T-helper 2 cell treated with Interferon-gamma antibody and Interleukin-4, amounts not matched to agents 5 μg/mL and 100 μg/mL, for 36 hours (primary cell): ENCODE measurements around the gene PEX3.
"Not testable (repeated sequence)": the region's sequence is repeated elsewhere in the genome, so short reads cannot be mapped to it uniquely, and the experiment has no call there.

Experiments
- DNase-seq: peaks from one replicate; pipeline ENCODE4 v3.0.0; 2021; ENCODE audit warnings: low spot score
- H3K27ac Mint-ChIP-seq: one replicate; pipeline ENCODE4 v1.8.0; 2021; ENCODE audit warnings: mild to moderate bottlenecking, mixed read lengths
- H3K27me3 Mint-ChIP-seq: one replicate; pipeline ENCODE4 v1.8.0; 2021; ENCODE audit warnings: low read depth, mixed read lengths
- H3K36me3 Mint-ChIP-seq: one replicate; pipeline ENCODE4 v1.8.0; 2021; ENCODE audit warnings: low read depth, mixed read lengths
- H3K4me1 Mint-ChIP-seq: one replicate; pipeline ENCODE4 v1.8.0; 2021; ENCODE audit warnings: low read depth, mixed read lengths
- H3K4me3 Mint-ChIP-seq: one replicate; pipeline ENCODE4 v1.8.0; 2022; ENCODE audit warnings: mild to moderate bottlenecking, moderate library complexity, mixed read lengths
- H3K9me3 Mint-ChIP-seq: one replicate; pipeline ENCODE4 v1.8.0; 2021; ENCODE audit warnings: mixed read lengths

The PEX3 gene

GRCh38 chr6:143505537-143505936, 54.9 kb downstream of the PEX3 start:
- H3K27ac Mint-ChIP-seq, result no peak overlapping the region
- no peaks in the 10 kb centered on the region for H3K27me3 Mint-ChIP-seq
- peaks cover 24% of the 10 kb centered on the region for H3K36me3 Mint-ChIP-seq
- H3K4me1 Mint-ChIP-seq, result peaks cover 13% of the 10 kb centered on the region
- no peaks in the 10 kb centered on the region for H3K9me3 Mint-ChIP-seq
- H3K4me3 Mint-ChIP-seq, result no peak overlapping the region
- DNase-seq, result no peak

- no peak overlapping the region for H3K4me3 Mint-ChIP-seq
- no peaks in the 10 kb centered on the region for H3K27me3 Mint-ChIP-seq
- DNase-seq, result no peak
- H3K27ac Mint-ChIP-seq, result no peak overlapping the region
- H3K36me3 Mint-ChIP-seq, result peaks cover 23% of the 10 kb centered on the region
- peaks cover 19% of the 10 kb centered on the region for H3K4me1 Mint-ChIP-seq
- no peaks in the 10 kb centered on the region for H3K9me3 Mint-ChIP-seq
These were observed 55.6 kb downstream of the PEX3 start for GRCh38 chr6:143506199-143506598.

DNA sequence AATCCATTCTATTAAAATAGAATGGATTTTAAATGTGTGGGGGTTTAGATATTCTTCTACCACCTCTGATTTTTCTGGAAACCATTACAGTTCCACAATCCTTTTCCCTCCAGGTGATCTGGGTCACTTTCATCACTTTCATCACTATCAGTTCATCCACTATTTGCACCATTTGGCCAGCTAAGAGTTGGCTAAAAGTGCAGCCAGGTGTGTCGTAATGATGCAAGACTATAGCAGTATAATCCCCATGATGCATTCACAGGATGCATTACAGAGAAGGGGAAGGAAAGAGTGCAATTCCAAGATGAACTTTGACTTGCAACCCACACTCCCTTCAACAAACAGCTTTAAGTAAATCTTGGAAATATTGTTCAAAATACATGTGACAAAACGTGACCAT, 56.0 kb downstream of the PEX3 start:
- H3K9me3 Mint-ChIP-seq, result no peaks in the 10 kb centered on the region
- H3K4me3 Mint-ChIP-seq, result no peak overlapping the region
- peaks cover 23% of the 10 kb centered on the region for H3K36me3 Mint-ChIP-seq
- H3K4me1 Mint-ChIP-seq, result peaks cover 19% of the 10 kb centered on the region
- H3K27ac Mint-ChIP-seq, result no peak overlapping the region
- DNase-seq, result no peak
- H3K27me3 Mint-ChIP-seq, result no peaks in the 10 kb centered on the region

DNA sequence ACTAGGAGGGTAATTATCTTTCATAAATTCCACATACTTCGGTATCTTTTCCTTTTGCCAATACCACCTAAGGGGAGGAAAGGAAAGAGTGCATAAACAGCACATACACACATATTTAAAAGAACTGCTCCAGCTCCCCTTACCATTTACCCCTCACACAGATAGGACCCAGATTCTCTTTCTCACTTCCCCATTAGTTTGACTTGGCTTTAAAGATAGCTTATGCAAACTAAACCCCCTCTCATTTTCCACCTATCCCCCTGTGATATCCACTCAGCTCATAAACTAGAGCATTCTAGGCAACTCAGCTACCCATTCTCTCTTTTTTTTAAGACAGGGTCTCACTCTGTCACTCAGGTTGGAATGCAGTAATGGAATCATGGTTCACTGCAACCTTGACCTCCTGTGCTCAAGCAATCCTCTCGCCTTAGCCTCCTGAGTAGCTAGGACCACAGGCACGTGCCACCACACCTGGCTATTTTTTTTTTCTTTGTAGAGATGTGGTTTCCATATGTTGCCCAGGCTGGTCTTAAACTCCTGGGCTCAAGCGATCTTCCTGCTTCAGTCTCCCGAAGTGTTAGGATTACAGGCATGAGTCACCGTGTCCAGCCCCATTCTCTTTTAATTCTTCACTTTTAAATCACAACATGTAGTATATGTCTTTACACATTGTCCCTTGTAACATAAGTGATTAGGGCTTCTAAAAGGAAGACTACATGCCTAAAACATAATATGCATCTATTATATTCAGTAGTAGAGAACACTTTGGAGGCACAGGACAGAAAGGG, 56.9 kb downstream of the PEX3 start:
- Mint-ChIP-seq H3K27me3 (no peaks in the 10 kb centered on the region), H3K4me1 (peaks cover 22% of the 10 kb centered on the region), H3K27ac (no peak overlapping the region), H3K9me3 (no peaks in the 10 kb centered on the region), H3K36me3 (peaks cover 23% of the 10 kb centered on the region), H3K4me3 (no peak overlapping the region)
- no peak for DNase-seq

DNA sequence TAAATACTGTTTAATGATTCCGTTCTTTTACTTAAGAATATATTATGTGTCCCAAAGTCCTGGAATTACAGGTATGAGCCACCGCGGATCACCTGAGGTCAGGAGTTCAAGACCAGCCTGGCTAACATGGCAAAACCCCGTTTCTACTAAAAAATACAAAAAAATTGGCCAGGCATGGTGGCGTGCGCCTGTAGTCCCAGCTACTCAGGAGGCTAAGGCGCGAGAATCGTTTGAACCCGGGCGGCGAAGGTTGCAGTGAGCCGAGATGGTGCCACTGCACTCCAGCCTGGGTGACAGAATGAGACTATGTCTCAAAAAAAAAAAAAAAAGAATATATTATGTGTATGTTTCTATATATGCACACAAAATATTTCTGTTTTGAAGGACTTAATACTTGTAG, 59.7 kb downstream of the PEX3 start:
- Mint-ChIP-seq H3K4me3 (peak overlapping the region; percentile 93), H3K27ac (peak overlapping the region; percentile 97), H3K36me3 (peaks cover 28% of the 10 kb centered on the region), H3K4me1 (peaks cover 30% of the 10 kb centered on the region)
- H3K27me3 Mint-ChIP-seq, H3K9me3 Mint-ChIP-seq, DNase-seq: not testable (repeated sequence)

- H3K36me3 Mint-ChIP-seq, result peaks cover 22% of the 10 kb centered on the region
- peak within 1 kb of the TSS; percentile 97 for H3K27ac Mint-ChIP-seq
- peak within 1 kb of the TSS; percentile 93 for H3K4me3 Mint-ChIP-seq
- no peaks in the 10 kb centered on the region for H3K9me3 Mint-ChIP-seq
- peaks cover 30% of the 10 kb centered on the region for H3K4me1 Mint-ChIP-seq
- no peaks in the 10 kb centered on the region for H3K27me3 Mint-ChIP-seq
- DNase-seq, result peak; percentile 69
These were observed 60.6 kb downstream of the PEX3 start, which contains the start of gene FUCA2 for GRCh38 chr6:143510991-143511891. TSS of gene FUCA2 (minus strand) at chr6:143511720. CDS start at chr6:143511634, 86 bp downstream.

- peak; percentile 32 for DNase-seq
- peaks cover 40% of the 10 kb centered on the region for H3K4me1 Mint-ChIP-seq
- peaks cover 8% of the 10 kb centered on the region for H3K36me3 Mint-ChIP-seq
- H3K9me3 Mint-ChIP-seq, result no peaks in the 10 kb centered on the region
- peak overlapping the region; percentile 65 for H3K27ac Mint-ChIP-seq
- H3K4me3 Mint-ChIP-seq, result peak overlapping the region; percentile 56
- H3K27me3 Mint-ChIP-seq, result peaks cover 6% of the 10 kb centered on the region
These were observed 62.8 kb downstream of the PEX3 start for GRCh38 chr6:143513410-143513809.

DNA sequence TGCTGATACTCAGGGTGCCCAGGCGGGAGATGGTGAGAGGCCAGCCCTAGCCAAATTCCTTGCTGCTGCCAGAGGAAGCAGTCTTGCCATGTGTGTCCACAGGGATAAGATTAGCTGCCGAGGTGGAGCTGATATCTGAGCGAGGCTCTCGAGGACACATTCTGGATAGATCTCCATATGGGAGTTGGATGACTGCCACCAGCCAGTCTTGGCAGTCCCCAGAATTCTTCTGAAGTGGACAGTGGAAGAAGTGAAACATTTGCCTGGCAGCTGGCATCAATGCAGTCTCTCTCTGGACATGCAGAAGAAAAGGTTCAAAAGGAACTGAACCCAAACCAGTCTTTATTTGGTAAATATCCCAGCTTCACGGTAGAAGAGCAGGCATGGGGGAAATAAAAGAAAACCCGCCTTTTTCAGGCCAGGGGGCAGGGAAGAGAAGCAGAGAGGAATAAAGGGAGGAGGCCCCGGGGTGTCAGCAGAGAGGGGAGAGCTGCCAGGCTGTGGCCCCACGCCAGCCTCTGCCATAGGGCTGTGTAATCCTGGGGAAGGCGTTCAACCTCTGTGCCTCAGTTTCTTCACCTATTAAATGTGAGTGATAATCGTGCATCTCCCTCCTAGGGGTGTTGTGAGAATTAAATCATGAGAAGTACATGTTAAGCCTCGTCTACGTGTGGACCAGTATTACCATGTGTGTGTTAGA, 64.6 kb downstream of the PEX3 start:
- Mint-ChIP-seq H3K36me3 (peaks cover 8% of the 10 kb centered on the region), H3K27ac (no peak overlapping the region), H3K4me3 (no peak overlapping the region), H3K27me3 (peaks cover 6% of the 10 kb centered on the region), H3K9me3 (no peaks in the 10 kb centered on the region), H3K4me1 (peaks cover 29% of the 10 kb centered on the region)
- DNase-seq, result no peak

DNA sequence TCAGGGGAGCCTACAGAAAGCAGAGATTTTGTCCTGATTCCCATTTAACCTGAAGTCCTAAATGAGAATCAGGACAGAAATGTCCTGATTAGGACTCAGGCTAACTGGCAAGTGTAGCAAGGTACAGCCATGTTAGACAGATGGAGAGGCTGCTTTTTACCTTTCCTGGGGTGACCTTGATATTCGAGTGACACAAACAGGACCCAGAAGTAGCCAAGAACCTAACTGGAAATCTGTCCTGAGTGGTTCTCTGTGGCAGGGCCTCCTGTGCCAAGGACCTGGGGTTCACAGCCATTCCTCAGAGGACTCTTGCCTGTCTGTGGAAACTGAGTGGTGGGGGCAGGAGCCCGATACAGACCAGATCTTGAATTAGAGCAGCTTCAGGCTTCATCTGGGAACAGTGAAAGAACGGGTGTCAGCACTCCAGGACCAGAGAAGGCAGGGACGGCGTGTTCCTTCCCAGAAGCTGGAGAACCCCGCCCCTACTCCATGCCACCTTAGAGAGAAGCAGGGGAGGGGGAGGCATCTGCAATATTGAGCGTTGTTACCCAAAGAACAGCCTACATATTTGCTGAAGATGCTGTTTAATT, 65.3 kb downstream of the PEX3 start:
- Mint-ChIP-seq H3K9me3 (no peaks in the 10 kb centered on the region), H3K27me3 (peaks cover 6% of the 10 kb centered on the region), H3K36me3 (peaks cover 8% of the 10 kb centered on the region), H3K4me1 (peaks cover 25% of the 10 kb centered on the region), H3K4me3 (no peak overlapping the region), H3K27ac (no peak overlapping the region)
- DNase-seq, result no peak

DNA sequence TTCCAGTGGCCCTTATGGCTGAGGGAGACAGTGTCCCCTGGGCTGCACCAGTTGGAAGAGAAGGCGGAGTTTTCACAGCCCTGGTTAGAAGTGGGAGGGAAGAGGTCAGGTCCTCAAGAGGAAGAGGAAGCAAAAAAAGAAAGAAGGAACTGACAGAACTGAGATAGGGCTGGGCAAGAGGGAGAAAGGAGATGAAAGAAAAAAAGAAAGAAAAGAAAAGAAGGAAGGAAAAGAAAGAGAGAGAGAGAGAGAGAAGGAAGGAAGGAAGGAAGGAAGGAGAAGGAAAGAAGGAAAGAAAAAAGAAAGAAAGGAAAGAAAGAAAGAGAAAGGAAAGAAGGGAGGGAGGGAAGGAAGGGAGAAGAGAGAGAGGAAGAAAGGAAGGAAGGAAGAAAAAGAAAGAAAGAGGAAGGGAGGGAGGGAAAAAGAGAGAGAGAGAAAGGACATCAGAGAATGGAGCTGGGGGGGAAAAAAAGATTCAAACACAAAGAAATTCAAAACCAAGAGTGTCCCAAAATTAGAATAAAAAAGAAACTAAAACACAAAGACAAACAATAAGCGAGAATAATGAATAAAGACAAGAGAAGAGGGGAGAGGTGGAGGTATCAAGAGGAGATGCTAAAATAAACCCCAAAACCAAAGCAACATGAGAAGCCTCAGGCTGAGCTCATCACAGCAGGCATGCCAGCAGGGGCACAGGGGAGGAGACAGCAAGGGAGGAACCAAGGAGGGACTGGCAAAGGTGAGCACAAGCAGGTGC, 66.3 kb downstream of the PEX3 start:
- H3K36me3 Mint-ChIP-seq, result peaks cover 5% of the 10 kb centered on the region
- H3K27me3 Mint-ChIP-seq, result peaks cover 6% of the 10 kb centered on the region
- DNase-seq, result no peak
- H3K4me3 Mint-ChIP-seq, result no peak overlapping the region
- no peaks in the 10 kb centered on the region for H3K9me3 Mint-ChIP-seq
- H3K27ac Mint-ChIP-seq, result peak overlapping the region; percentile 29
- peaks cover 21% of the 10 kb centered on the region for H3K4me1 Mint-ChIP-seq

- no peak overlapping the region for H3K27ac Mint-ChIP-seq
- H3K9me3 Mint-ChIP-seq, result no peaks in the 10 kb centered on the region
- H3K27me3 Mint-ChIP-seq, result peaks cover 6% of the 10 kb centered on the region
- H3K36me3 Mint-ChIP-seq, result peaks cover 5% of the 10 kb centered on the region
- peaks cover 20% of the 10 kb centered on the region for H3K4me1 Mint-ChIP-seq
- no peak for DNase-seq
- H3K4me3 Mint-ChIP-seq, result no peak overlapping the region
These were observed 66.8 kb downstream of the PEX3 start for GRCh38 chr6:143517447-143517773.

DNA sequence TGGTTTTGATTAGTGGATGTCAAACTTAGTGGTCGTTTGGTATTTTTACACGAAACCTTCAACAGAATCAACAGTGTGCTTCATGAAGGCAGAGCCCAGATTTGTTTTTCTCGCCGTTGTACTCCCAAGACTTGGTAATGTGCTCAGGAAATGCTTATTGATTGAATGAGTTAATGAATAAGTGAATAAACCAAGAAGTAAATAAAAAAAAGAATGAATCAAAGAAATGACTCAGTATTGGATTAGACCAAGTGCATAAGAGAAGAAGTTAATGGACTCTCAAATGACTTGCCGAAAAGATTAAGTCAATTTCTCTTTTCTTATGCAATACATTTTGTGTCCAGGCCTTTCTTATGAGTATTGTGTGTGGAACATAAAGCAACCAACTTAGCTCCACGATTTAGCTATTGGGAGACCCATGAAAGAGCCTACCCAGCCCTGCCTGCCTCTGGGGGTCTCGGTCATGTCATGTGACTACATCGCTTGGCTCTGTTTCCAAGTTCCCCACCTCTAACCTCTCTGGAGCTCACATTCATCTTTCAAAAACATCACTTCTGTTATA, 71.5 kb downstream of the PEX3 start:
- H3K27me3 Mint-ChIP-seq, result peaks cover 1% of the 10 kb centered on the region
- peaks cover 3% of the 10 kb centered on the region for H3K4me1 Mint-ChIP-seq
- peaks cover 3% of the 10 kb centered on the region for H3K36me3 Mint-ChIP-seq
- H3K9me3 Mint-ChIP-seq, result peaks cover 7% of the 10 kb centered on the region
- DNase-seq, result no peak
- H3K4me3 Mint-ChIP-seq, result no peak overlapping the region
- no peak overlapping the region for H3K27ac Mint-ChIP-seq

DNA sequence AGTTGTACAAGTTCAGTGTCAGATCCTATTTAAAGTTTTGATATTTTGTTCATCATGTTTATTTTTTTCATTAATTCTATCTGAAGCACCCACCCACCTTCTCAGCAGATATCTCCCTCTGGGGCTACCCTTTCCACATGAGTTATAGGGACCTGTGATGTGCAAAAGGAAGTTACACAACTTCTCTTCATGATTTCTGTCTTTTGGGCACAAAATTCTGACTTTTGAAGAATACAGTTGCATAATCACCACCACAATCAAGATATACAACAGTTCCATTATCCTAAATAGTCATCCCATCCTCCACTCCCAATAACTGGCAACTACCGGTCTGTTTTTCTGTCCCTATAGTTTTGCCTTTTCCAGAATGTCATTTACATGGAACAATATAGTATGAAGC, 74.8 kb downstream of the PEX3 start:
- Mint-ChIP-seq H3K36me3 (peaks cover 5% of the 10 kb centered on the region), H3K27me3 (no peaks in the 10 kb centered on the region), H3K4me1 (peaks cover 14% of the 10 kb centered on the region), H3K27ac (no peak overlapping the region), H3K4me3 (no peak overlapping the region), H3K9me3 (peaks cover 7% of the 10 kb centered on the region)
- DNase-seq, result no peak
